AG10803 (cell line): Measurements from ENCODE around the gene SPOCK2.

Experiments used
- DNase-seq: peaks from one replicate; pipeline ENCODE4 v3.0.0; 2010; ENCODE audit warnings: low read depth
- H3K4me3 ChIP-seq: 2 replicates; pipeline ENCODE4 v1.5.1; 2011; ENCODE audit warnings: mild to moderate bottlenecking, low read length, control low read depth
- TF ChIP-seq, protein P1 (sequence below): conservative IDR thresholded peaks from 2 replicates; pipeline ENCODE4 v1.5.1; 2011; ENCODE audit warnings: mild to moderate bottlenecking, low read length, control low read depth, inconsistent platforms

The SPOCK2 gene

DNA sequence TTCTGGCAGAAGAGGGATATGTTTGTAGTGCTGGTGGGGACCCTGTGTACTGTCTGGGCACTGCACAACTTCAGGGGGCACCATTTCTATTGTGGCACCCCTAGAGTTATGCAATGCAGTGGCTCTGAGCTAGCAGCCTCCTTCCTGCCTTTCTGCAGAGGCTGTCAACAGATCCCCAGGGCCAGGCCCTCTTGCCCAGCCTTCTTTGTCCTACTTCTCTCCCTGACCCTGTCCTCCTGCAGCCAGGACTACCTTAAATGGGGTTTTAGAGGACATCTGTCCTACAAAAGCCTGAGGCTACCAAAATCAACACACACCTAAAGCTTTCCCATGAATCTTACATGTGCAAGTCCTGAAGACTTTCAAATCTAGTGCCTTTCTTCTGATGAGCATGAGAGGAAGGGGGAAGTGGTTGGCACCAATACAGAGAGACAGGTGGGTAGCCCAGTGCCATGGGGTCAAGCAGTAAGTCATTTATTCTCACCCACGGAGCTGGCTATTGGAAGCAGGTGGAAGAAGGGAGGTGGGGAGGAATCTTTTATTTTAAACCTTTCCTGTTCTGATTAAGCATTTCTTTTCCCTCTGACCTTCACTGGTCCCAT is 2.4 kb downstream of the SPOCK2 start:
- no peak for DNase-seq
- no peak overlapping the region for H3K4me3 ChIP-seq
- TF ChIP-seq, protein P1, sequence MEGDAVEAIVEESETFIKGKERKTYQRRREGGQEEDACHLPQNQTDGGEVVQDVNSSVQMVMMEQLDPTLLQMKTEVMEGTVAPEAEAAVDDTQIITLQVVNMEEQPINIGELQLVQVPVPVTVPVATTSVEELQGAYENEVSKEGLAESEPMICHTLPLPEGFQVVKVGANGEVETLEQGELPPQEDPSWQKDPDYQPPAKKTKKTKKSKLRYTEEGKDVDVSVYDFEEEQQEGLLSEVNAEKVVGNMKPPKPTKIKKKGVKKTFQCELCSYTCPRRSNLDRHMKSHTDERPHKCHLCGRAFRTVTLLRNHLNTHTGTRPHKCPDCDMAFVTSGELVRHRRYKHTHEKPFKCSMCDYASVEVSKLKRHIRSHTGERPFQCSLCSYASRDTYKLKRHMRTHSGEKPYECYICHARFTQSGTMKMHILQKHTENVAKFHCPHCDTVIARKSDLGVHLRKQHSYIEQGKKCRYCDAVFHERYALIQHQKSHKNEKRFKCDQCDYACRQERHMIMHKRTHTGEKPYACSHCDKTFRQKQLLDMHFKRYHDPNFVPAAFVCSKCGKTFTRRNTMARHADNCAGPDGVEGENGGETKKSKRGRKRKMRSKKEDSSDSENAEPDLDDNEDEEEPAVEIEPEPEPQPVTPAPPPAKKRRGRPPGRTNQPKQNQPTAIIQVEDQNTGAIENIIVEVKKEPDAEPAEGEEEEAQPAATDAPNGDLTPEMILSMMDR = no peak

DNA sequence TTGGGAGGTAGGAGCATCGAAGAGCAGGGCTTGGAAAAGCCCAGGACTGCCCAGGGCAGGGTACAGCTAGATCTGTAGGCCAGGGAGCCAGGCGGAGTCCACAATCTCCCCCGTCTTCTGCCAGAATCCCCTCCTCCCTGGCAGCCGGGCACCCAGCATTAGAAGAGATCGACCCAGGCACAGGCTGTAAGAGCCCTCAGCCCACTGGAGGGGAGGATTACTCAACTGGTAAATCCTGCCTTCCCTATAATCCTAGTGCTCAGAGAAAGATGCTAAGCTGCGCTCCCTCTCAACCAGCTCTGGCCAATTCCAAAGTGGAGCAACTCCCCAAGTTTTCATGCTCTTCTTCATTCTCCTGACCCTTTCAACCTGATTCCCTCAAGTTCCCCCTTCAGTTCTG is 3.2 kb downstream of the SPOCK2 start:
- no peak overlapping the region for H3K4me3 ChIP-seq
- DNase-seq = no peak
- TF ChIP-seq, protein P1 = no peak

DNA sequence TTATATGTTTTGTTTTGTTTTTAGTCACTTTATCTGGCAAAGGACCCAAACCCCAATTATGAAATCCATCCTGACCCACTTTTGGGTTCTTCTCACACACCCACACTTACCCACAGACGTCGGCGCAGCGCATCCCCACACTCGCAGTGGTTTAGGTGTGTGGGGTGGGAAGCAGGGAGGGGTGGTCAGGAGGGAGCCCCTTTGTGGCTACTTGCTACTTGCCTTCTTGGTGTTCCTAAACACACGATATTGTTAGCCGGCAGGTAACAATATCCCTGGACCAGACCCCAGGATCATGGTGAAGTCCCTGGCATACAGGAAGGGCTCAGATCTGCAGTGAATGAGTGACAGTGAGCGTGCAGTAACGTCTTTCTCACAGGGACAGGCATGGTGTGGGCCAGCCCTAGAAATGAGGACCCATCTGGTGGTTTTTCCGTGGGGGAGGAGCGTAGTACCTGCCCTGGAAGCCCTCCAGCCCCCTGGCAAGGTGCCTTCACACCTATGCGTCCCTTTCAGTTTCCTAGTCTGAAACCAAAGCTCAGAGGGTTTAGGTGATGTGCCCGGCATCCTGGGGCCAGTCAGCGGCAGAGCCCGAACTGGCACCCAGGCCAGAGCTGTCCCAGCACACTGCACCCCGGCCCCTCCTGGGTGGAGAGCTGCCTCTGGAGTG is 4.4 kb downstream of the SPOCK2 start:
- TF ChIP-seq, protein P1 = no peak
- no peak for DNase-seq
- H3K4me3 ChIP-seq = no peak overlapping the region

DNA sequence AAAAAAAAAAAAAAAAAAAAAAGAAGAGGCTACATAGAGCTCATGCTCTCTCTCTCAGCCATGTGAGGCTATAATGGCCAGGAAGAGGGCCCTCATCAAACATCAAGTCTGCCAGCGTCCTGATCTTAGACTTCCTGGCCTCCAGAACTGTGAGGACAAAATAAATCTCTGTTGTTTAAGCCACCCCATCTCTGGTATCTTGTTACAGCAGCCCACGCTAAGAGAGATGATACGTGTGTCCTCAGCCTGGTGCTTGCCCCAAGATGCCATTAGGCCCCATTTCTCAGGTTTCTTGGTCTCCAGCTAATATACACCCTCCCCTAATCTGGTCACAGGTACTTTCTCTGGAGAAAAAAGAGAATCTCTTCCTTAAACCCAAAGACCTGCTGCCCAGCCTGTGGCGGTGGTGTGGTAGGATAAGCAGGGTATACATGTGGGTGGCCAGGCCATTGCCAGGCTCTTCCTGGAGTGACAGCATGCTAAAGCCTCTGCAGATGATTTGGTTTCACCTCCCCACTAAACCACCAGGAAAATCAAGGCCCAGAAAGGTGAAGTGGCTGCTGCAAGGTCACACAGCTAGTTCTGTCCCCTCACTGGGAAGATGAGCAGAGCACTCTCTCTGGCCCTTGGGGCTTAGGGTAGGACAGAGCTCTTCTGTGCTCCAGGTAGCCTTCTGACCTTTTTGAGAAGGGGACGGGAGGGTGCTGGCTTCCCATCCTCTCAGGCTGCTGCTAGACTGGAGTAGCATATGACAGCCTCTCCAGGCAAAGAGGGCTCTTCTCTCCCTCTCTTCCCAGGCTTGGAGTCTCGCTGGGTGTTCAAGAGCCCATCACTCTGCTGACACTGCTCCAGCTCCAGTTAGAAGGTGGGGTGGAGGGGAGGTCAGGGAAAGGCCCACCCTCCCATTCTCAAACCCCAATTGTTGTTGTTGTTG is 5.2 kb downstream of the SPOCK2 start:
- TF ChIP-seq, protein P1 = no peak
- DNase-seq = no peak

DNA sequence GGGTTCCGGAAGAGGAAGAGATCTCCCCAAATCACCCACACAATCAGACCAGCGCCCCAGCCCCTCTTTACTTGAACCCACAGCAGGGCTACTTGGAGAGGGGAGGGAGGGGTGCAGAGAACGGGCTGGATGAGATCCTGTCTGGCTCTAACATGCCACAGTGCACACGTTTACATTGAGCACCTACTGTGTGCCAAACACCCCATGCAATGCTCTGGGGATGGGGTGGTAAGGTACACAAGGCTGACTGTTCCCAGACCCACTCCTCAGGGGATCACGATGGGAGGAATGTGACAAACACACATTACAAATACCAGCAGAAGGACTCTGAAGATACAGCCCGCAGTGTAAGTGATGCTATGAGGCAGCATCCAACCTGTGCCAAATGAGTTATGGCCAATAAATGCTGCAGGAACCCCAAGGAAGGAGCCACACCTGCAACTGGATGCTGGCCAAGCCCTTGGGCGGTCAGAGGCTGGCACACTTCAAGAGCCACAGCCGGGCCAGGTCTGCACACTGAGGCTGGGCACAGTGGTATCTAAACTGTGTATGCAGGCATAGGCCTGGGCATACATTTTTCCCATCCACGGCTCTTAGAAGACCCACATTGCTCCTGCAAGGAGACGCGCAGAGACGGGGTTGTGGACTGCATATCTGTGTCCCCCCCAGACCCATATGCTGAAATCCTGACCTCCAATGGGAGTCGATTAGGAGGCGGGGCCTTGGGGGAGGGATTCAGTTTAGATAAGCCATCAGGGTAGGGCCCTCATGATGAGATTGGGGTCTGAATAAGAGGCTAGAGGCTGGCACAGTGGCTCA is 6.4 kb downstream of the SPOCK2 start:
- no peak overlapping the region for H3K4me3 ChIP-seq
- TF ChIP-seq, protein P1 = no peak
- DNase-seq = no peak

More for the DNA sequence above, 5.2 kb downstream of the SPOCK2 start:
- H3K4me3 ChIP-seq = no peak overlapping the region

DNA sequence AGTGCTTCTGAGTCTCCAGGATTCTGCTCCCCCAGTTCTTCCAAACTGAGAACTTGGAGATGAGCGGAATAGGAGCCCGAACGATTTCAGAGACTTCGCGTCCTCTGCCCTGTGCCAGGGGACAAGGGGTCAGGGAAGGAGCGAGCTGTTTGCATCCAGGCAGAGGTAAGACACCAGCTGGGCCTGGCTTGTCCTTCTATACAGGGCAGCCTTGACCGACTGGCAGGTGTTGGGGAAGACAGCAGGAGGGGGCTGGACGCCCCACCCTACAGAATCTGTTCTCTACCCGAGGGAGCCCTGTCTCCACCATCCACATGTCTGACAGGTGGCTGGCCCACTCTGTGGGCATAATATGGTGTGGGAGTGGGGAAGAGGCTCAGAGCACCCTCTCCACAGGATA is 7.1 kb downstream of the SPOCK2 start:
- H3K4me3 ChIP-seq = no peak overlapping the region
- TF ChIP-seq, protein P1 = no peak
- no peak for DNase-seq
